ENCODE measurements around the gene RGS3.

GRCh38 chr9:113547501-113547900 lies 84.0 kb downstream of the RGS3 start:
- TF ChIP-seq CSDC2 (CRISPR knock-in tag; IDR thresholded peaks at IDR 0.05) = no peak
- no peak for TF ChIP-seq RARB (CRISPR knock-in tag; IDR thresholded peaks at IDR 0.05)
- TF ChIP-seq PATZ1 (CRISPR knock-in tag; IDR thresholded peaks at IDR 0.05; ENCODE audit: borderline replicate concordance) = no peak
- no peak for TF ChIP-seq ESRRG (CRISPR knock-in tag; IDR thresholded peaks at IDR 0.05)
- no peak for TF ChIP-seq ARNTL (CRISPR knock-in tag; IDR thresholded peaks at IDR 0.05; ENCODE audit: borderline replicate concordance, low read depth)
- TF ChIP-seq ZFP30 (CRISPR knock-in tag; IDR thresholded peaks at IDR 0.05) = no peak
- no peak for TF ChIP-seq ISL1 (CRISPR knock-in tag; IDR thresholded peaks at IDR 0.05)
- TF ChIP-seq ZNF8 (CRISPR knock-in tag; IDR thresholded peaks at IDR 0.05) = no peak
